SU-DHL-6 (cell line): ENCODE results near the gene POLA2.

Source experiments
- H2AFZ ChIP-seq: fragments of 200-600 bp; sonication (generic); 2 replicates; pipeline ENCODE4 v1.6.1; 2014; ENCODE audit warnings: low read depth, mild to moderate bottlenecking, moderate library complexity, mixed read lengths, antibody characterized with exemption, low read length; ENCODE audit not compliant: severe bottlenecking
- H3F3A ChIP-seq: fragments of 200-600 bp; shearing (Covaris generic); 2 replicates; pipeline ENCODE4 v1.6.0; 2016; ENCODE audit warnings: antibody characterized with exemption, mild to moderate bottlenecking; ENCODE audit not compliant: insufficient read depth
- H3K27ac ChIP-seq: fragments of 200-600 bp; sonication (generic); 2 replicates; pipeline ENCODE4 v1.5.1; 2016; ENCODE audit warnings: low read depth, mild to moderate bottlenecking, low read length, moderate library complexity, mixed read lengths
- H3K27me3 ChIP-seq: fragments of 200-600 bp; sonication (generic), shearing (Covaris generic); 2 replicates; pipeline ENCODE4 v1.6.0; 2014; ENCODE audit warnings: mild to moderate bottlenecking, low read length
- H3K36me3 ChIP-seq: fragments of 200-600 bp; sonication (generic); 2 replicates; pipeline ENCODE4 v1.6.1; 2014; ENCODE audit warnings: mild to moderate bottlenecking, low read length, mixed read lengths
- H3K4me2 ChIP-seq: fragments of 300-600, 200-600 bp; shearing (Covaris generic), sonication (generic); 2 replicates; pipeline ENCODE4 v1.6.0; 2014; ENCODE audit warnings: low read length, low read depth, mild to moderate bottlenecking; ENCODE audit not compliant: poor library complexity, severe bottlenecking
- H3K4me3 ChIP-seq: fragments of 200-600 bp; sonication (generic); 2 replicates; pipeline ENCODE4 v1.5.1; 2014; ENCODE audit warnings: antibody characterized with exemption, low read length, mild to moderate bottlenecking, mixed read lengths; ENCODE audit not compliant: insufficient read depth, poor library complexity, severe bottlenecking
- H3K79me2 ChIP-seq: fragments of 200-600 bp; sonication (generic); 2 replicates; pipeline ENCODE4 v1.6.1; 2014; ENCODE audit warnings: mild to moderate bottlenecking, low read length, moderate library complexity; ENCODE audit not compliant: insufficient read depth
- H3K9ac ChIP-seq: fragments of 200-600 bp; sonication (generic); 2 replicates; pipeline ENCODE4 v1.7.0; 2014; ENCODE audit warnings: mild to moderate bottlenecking, low read length
- H3K9me2 ChIP-seq: fragments of 200-600 bp; sonication (generic); replicated peaks from 2 replicates; pipeline ENCODE4 v1.6.1; 2014; ENCODE audit warnings: low read length; ENCODE audit not compliant: insufficient read depth
- H3K9me3 ChIP-seq: fragments of 200-600 bp; sonication (generic); 2 replicates; pipeline ENCODE4 v1.6.1; 2014; ENCODE audit warnings: low read length, mixed read lengths; ENCODE audit not compliant: insufficient read depth
- H4K20me1 ChIP-seq: fragments of 200-600 bp; sonication (generic); 2 replicates; pipeline ENCODE4 v1.6.1; 2014; ENCODE audit warnings: low read depth, mild to moderate bottlenecking, antibody characterized with exemption, low read length, moderate library complexity, mixed read lengths
- EZH2phosphoT487 ChIP-seq: fragments of 200-600 bp; sonication (generic), shearing (Covaris generic); conservative IDR thresholded peaks from 2 replicates; pipeline ENCODE4 v1.6.1; 2018; ENCODE audit warnings: mild to moderate bottlenecking, antibody characterized with exemption, low read length, moderate library complexity, mixed read lengths
- TF ChIP-seq, protein P1 (sequence below): fragments of 200-600 bp; sonication (generic); IDR thresholded peaks from one replicate; pipeline ENCODE4 v1.5.1; 2017; ENCODE audit warnings: antibody characterized with exemption, mild to moderate bottlenecking, low read length, moderate library complexity; ENCODE audit not compliant: insufficient read depth, poor library complexity, severe bottlenecking

The POLA2 gene

DNA sequence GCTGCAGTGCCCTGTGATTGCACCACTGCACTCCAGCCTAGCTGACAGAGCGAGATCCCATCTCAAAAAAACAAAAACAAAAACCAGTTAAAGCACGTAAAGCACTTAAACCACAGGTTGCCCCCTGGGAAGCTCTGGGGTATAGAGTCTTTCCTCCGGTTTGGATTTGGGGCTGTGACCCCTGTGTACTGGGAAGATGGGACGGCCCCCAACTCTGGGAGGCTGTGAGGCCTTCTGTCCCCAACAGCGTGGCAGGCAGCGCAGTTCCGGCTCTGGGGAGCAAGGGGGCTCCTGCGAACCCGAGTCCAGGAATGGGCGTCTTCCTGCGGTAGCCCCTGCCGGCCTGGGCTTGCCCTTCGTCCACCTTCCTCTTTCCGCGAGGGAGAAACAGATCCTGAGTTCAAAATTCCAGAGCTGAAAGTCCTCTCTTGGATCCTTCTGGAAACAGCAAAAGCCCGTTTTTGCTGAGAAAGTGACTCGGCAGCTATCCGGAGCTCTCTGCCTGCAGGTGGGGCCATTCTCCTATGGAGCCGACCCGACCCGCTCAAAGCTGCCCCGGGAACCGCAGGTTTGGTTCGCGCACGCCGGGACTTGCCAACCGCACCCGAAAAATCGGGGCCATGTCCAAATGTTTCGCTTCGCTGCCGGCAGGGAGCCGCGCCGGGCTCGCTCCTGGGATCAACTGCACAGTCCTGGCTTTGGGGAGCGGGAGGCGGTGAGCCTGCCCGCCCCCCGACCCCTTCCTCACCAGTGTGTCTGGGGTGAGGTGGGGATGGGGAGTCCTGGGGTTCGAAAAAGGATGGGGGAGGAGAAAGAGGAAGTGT, 36.3 kb upstream of the POLA2 start:
- Histone ChIP-seq H3K9me3 (no peaks in the 10 kb centered on the region), H3K27me3 (no peaks in the 10 kb centered on the region), H3K4me2 (peak overlapping the region; percentile 55), H4K20me1 (no peaks in the 10 kb centered on the region), H3K27ac (no peak overlapping the region), H3K36me3 (no peaks in the 10 kb centered on the region), H3K9me2 (no peaks in the 10 kb centered on the region), H3K79me2 (no peaks in the 10 kb centered on the region), H3K4me3 (peak overlapping the region; percentile 21), H3K9ac (peak overlapping the region; percentile 31), H2AFZ (peak overlapping the region; percentile 66), H3F3A (no peaks in the 10 kb centered on the region)
- TF ChIP-seq EZH2phosphoT487, result no peak
- TF ChIP-seq, protein P1, sequence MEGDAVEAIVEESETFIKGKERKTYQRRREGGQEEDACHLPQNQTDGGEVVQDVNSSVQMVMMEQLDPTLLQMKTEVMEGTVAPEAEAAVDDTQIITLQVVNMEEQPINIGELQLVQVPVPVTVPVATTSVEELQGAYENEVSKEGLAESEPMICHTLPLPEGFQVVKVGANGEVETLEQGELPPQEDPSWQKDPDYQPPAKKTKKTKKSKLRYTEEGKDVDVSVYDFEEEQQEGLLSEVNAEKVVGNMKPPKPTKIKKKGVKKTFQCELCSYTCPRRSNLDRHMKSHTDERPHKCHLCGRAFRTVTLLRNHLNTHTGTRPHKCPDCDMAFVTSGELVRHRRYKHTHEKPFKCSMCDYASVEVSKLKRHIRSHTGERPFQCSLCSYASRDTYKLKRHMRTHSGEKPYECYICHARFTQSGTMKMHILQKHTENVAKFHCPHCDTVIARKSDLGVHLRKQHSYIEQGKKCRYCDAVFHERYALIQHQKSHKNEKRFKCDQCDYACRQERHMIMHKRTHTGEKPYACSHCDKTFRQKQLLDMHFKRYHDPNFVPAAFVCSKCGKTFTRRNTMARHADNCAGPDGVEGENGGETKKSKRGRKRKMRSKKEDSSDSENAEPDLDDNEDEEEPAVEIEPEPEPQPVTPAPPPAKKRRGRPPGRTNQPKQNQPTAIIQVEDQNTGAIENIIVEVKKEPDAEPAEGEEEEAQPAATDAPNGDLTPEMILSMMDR, result peak; percentile 49

DNA sequence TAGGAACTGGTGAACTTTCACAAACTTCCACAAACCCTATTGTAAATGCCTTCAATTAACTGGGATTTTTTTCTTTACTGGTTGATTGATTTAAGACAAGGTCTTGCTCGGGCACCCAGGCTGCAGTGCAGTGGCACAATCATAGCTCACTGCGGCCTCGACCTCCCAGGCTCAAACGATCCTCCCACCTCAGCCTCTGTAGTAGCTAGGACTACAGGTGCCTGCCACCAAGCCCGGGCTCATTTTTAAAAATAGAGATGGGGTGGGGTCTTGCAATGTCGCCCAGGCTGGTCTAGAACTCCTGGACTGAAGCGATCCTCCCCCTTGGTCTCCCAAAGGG, 35.7 kb upstream of the POLA2 start:
- peak overlapping the region; percentile 21 for H3K4me3 ChIP-seq
- peak overlapping the region; percentile 55 for H3K4me2 ChIP-seq
- peak overlapping the region; percentile 66 for H2AFZ ChIP-seq

GRCh38 chr11:65227879-65228278, 33.9 kb upstream of the POLA2 start:
- H3K9me2 ChIP-seq, result no peaks in the 10 kb centered on the region
- no peak for TF ChIP-seq EZH2phosphoT487
- TF ChIP-seq, protein P1, result no peak
- H3K36me3 ChIP-seq, result no peaks in the 10 kb centered on the region
- no peak overlapping the region for H3K4me2 ChIP-seq
- no peak overlapping the region for H3K4me3 ChIP-seq
- H4K20me1 ChIP-seq, result no peaks in the 10 kb centered on the region
- no peaks in the 10 kb centered on the region for H3K27me3 ChIP-seq
- H3K9ac ChIP-seq, result no peak overlapping the region
- H3K79me2 ChIP-seq, result no peaks in the 10 kb centered on the region
- H3F3A ChIP-seq, result no peaks in the 10 kb centered on the region
- H2AFZ ChIP-seq, result no peak overlapping the region
- H3K9me3 ChIP-seq, result no peaks in the 10 kb centered on the region
- no peak overlapping the region for H3K27ac ChIP-seq

More for the DNA sequence above, 35.7 kb upstream of the POLA2 start:
- Histone ChIP-seq H3K9ac (peak overlapping the region; percentile 31; the same call in 1 of the 2 replicates), H3K27me3 (no peaks in the 10 kb centered on the region), H3K36me3 (no peaks in the 10 kb centered on the region), H3K27ac (no peak overlapping the region), H3K9me2 (no peaks in the 10 kb centered on the region), H3F3A (no peaks in the 10 kb centered on the region), H3K9me3 (no peaks in the 10 kb centered on the region), H3K79me2 (no peaks in the 10 kb centered on the region), H4K20me1 (no peaks in the 10 kb centered on the region)
- TF ChIP-seq, protein P1, result no peak
- no peak for TF ChIP-seq EZH2phosphoT487
